A673 (cell line): ENCODE results near the gene UMODL1. TPM values are rescaled to one million over a fixed set of nuclear protein-coding genes. Genes with fewer than 3 reads are reported as not detected.

ENCODE experiments used
- BruUV-seq: library from RNA; stranded (reverse); fragments of 400-500 nt; replicated peaks from 2 replicates; lab custom pipeline; 2021; lab: Mats Ljungman, UMichigan
- CTCF ChIA-PET: fragments of 300-600 bp; sonication (Branson Sonifier 250); formaldehyde crosslinking; loops from one replicate; lab custom pipeline; 2022; ENCODE audit warnings: antibody characterized with exemption; lab: Charles Lee
- POLR2A ChIA-PET: fragments of 300-600 bp; sonication (Branson Sonifier 250); formaldehyde crosslinking; loops from one replicate; lab custom pipeline; 2022; ENCODE audit warnings: antibody characterized with exemption; ENCODE audit not compliant: low non-redundant PET; lab: Charles Lee
- DNase-seq: peaks from one replicate; pipeline ENCODE4 v3.0.0-alpha.2; 2015; ENCODE audit warnings: low spot score
- H3K27ac ChIP-seq: fragments of 200-600 bp; sonication (generic); 2 replicates; pipeline ENCODE4 v1.5.1; 2016; ENCODE audit warnings: mixed run types, low read depth, mild to moderate bottlenecking, mixed read lengths, antibody characterized with exemption, low read length; ENCODE audit not compliant: poor library complexity, severe bottlenecking
- H3K27me3 ChIP-seq: fragments of 200-600 bp; sonication (generic); replicated peaks from 2 replicates; pipeline ENCODE4 v1.6.1; 2017; ENCODE audit warnings: mixed run types, low read depth, mild to moderate bottlenecking, mixed read lengths, antibody characterized with exemption, low read length; ENCODE audit not compliant: insufficient read depth, poor library complexity
- H3K36me3 ChIP-seq: fragments of 200-600 bp; sonication (generic); 2 replicates; pipeline ENCODE4 v1.6.1; 2016; ENCODE audit warnings: mixed run types, mild to moderate bottlenecking, mixed read lengths, antibody characterized with exemption, low read length; ENCODE audit not compliant: insufficient read depth, poor library complexity, severe bottlenecking
- H3K4me1 ChIP-seq: fragments of 200-600 bp; sonication (generic); 2 replicates; pipeline ENCODE4 v1.6.1; 2017; ENCODE audit warnings: mixed run types, mild to moderate bottlenecking, mixed read lengths, antibody characterized with exemption, low read length; ENCODE audit not compliant: insufficient read depth, poor library complexity, severe bottlenecking
- H3K4me3 ChIP-seq: fragments of 200-600 bp; sonication (generic); 2 replicates; pipeline ENCODE4 v1.5.1; 2016; ENCODE audit warnings: low read depth, mixed run types, mild to moderate bottlenecking, mixed read lengths, low read length; ENCODE audit not compliant: poor library complexity, severe bottlenecking
- H3K9me3 ChIP-seq: fragments of 200-600 bp; sonication (generic); 2 replicates; pipeline ENCODE4 v1.6.1; 2016; ENCODE audit warnings: mixed run types, low read depth, mild to moderate bottlenecking, mixed read lengths, antibody characterized with exemption, low read length; ENCODE audit not compliant: poor library complexity, severe bottlenecking
- CTCF ChIP-seq: fragments of 300-800, 200-600 bp; sonication (generic); conservative IDR thresholded peaks from 2 replicates; pipeline ENCODE4 v1.5.1; 2017; ENCODE audit warnings: low read depth, mild to moderate bottlenecking, antibody characterized with exemption, low read length, moderate library complexity, mixed read lengths
- EZH2 ChIP-seq: fragments of 200-600 bp; sonication (generic); IDR thresholded peaks from 2 replicates; pipeline ENCODE4 v1.6.1; 2017; ENCODE audit warnings: borderline replicate concordance, low read depth, mild to moderate bottlenecking, mixed read lengths, antibody characterized with exemption, low read length; ENCODE audit not compliant: poor library complexity, severe bottlenecking
- intact Hi-C: fragments of 100-400 bp; cut with micrococcal nuclease; formaldehyde crosslinking; loops from one replicate; pipeline ENCODE4 v1.10.0; 2022; ENCODE audit not compliant: unreplicated experiment
- total RNA-seq: library from RNA; stranded (reverse); gene quantifications from 2 replicates; pipeline ENCODE4 v1.2.3, GENCODE V29; 2021

Gene UMODL1
- total RNA-seq, 1 experiment from 2014 or later = not detected

GRCh38 chr21:42148584-42148983 lies 77.5 kb downstream of the UMODL1 start:
- H3K36me3 ChIP-seq = no peaks in the 10 kb centered on the region
- H3K27me3 ChIP-seq = no peaks in the 10 kb centered on the region
- H3K4me3 ChIP-seq = no peak overlapping the region
- no peaks in the 10 kb centered on the region for H3K4me1 ChIP-seq
- TF ChIP-seq CTCF = no peak
- no peak for TF ChIP-seq EZH2
- DNase-seq = no peak
- no peak overlapping the region for H3K27ac ChIP-seq
- BruUV-seq = no TSS peak
- intact Hi-C loops = loop anchor here (5.0 kb wide), 1 partner anchor 299 kb away; no protein-coding TSS in a partner anchor
- CTCF ChIA-PET = interaction anchor here (1.4 kb wide), 1 partner anchor 110 kb away, joined by 4 read pairs; no protein-coding TSS in a partner anchor
- POLR2A ChIA-PET = no interaction called here
- H3K9me3 ChIP-seq = no peaks in the 10 kb centered on the region

GRCh38 chr21:42149656-42150473 lies 78.7 kb downstream of the UMODL1 start:
- Histone ChIP-seq H3K27ac (no peak overlapping the region), H3K4me3 (no peak overlapping the region), H3K36me3 (no peaks in the 10 kb centered on the region), H3K27me3 (no peaks in the 10 kb centered on the region), H3K9me3 (no peaks in the 10 kb centered on the region), H3K4me1 (no peaks in the 10 kb centered on the region)
- intact Hi-C loops = loop anchor here (5.0 kb wide), 1 partner anchor 297 kb away; no protein-coding TSS in a partner anchor
- ChIA-PET CTCF (no interaction called here), POLR2A (no interaction called here)
- DNase-seq = no peak
- TF ChIP-seq EZH2 = no peak
- TF ChIP-seq CTCF = no peak
- BruUV-seq = no TSS peak

- Histone ChIP-seq H3K27me3 (no peaks in the 10 kb centered on the region), H3K4me3 (no peak overlapping the region), H3K27ac (no peak overlapping the region), H3K9me3 (no peaks in the 10 kb centered on the region), H3K36me3 (no peaks in the 10 kb centered on the region), H3K4me1 (no peaks in the 10 kb centered on the region)
- ChIA-PET POLR2A (no interaction called here), CTCF (no interaction called here)
- BruUV-seq = no TSS peak
- DNase-seq = no peak
- no peak for TF ChIP-seq EZH2
- TF ChIP-seq CTCF = no peak
- intact Hi-C loops = no loop called here
Observed at GRCh38 chr21:42150474-42151085, 79.5 kb downstream of the UMODL1 start.
